ENCODE data around the gene B3GNT5. TPM values are rescaled to one million over a fixed set of nuclear protein-coding genes. Genes with fewer than 3 reads are reported as not detected.

The B3GNT5 gene
- total RNA-seq, 1 donor from 2014 or later = 3.2 TPM

DNA sequence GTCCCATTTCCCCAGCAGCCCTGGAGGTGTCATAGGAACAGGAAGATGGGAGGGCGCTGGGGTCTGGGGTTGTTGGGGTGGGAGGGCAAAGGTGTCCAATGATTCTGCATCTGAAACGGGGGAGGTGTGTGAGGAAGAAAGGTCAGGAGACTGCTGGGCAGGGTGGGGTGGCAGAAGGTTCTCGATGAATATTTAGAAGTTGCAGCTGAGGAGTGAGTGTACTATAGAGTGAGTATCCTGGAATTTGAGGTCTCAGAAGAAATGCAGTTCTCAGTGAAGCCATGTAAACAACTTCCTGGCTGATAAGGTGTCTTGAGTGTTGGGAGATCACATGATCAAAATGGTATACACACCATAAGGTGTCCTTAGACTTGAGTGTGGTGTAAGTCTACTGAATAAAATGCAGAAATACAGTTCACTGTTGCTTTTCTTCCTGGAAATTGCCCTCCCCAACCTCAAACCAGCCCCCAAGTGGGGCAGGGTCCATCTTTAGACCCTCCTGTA lies 9.9 kb downstream of the B3GNT5 start:
- no peak for DNase-seq (ENCODE audit: low spot score)
- intact Hi-C loops (cut with DNase I) = no loop called here

- intact Hi-C loops (cut with DNase I) = no loop called here
- no peak for DNase-seq (ENCODE audit: low spot score)
These were observed 11.2 kb downstream of the B3GNT5 start for GRCh38 chr3:183264268-183264667.

DNA sequence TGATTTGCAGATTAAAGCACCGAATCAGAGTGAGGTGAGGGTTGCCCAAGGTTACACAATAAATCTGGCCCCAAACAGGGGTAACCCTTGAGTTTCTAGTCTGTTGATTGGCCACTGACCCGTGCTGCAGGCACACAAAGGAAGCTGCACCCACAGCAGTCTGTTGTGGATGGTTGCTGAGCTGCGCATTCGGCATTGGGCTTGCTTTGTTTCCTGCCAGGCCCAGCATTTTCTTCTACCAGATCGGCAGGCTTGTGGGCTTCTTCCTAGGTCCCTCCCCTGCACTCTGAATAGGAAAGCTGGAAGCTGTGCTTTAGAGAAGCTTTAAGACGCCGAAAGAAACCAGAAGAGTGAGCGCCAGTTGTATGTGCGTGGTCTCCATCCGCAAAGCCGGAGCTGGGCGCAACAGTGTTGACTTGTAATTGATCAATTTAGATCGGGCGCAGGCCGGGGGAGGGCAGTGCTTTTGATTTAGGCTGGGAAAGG lies 12.1 kb downstream of the B3GNT5 start:
- DNase-seq (ENCODE audit: low spot score) = no peak
- intact Hi-C loops (cut with DNase I) = no loop called here

GRCh38 chr3:183265834-183266417 lies 12.9 kb downstream of the B3GNT5 start:
- no peak for DNase-seq (ENCODE audit: low spot score)

GRCh38 chr3:183266454-183266853 lies 13.4 kb downstream of the B3GNT5 start:
- no peak for DNase-seq (ENCODE audit: low spot score)

More at GRCh38 chr3:183265834-183266417, 12.9 kb downstream of the B3GNT5 start:
- intact Hi-C loops (cut with DNase I) = no loop called here

DNA sequence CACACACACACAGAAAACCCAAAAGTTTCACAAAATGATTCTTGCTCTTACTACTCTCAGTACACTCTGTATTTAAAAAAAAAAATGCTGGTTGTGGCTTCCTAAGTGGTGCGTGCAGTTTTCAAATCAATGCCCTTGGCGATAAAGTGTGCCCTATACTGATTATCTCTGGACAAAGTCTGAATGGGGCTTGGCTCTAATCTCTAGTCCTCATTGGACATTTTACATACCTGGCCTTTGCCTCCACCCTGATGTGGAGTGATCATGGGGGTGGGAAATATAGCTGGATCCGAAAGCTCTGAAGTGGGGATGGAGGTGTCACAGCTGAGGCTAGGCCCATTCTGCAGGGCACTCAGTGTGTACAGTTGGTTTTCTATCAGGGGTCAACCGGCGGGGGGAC lies 14.1 kb downstream of the B3GNT5 start:
- no peak for DNase-seq (ENCODE audit: low spot score)
- intact Hi-C loops (cut with DNase I) = no loop called here

More at GRCh38 chr3:183266454-183266853, 13.4 kb downstream of the B3GNT5 start:
- intact Hi-C loops (cut with DNase I) = no loop called here

DNA sequence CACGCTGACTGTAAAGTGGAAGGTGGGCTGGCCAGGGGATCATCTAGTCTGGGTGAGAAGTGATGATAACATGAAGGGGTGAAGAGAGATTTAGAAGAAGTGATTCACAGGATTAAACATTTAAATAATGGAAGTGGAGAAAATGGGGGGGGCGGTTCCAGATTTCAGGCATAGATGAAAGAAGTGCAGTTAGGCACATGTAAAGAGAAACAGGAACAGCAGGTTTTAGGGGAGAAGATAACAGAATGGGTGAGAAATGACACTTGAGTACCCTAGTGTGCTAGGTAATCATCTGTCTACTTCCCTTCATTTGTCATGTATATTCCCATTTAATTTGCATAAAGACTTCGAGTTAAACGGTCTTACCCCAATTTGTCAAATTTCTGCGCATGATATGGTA lies 15.3 kb downstream of the B3GNT5 start:
- no peak for DNase-seq (ENCODE audit: low spot score)
- intact Hi-C loops (cut with DNase I) = no loop called here

- intact Hi-C loops (cut with DNase I) = no loop called here
- no peak for DNase-seq (ENCODE audit: low spot score)
These were observed 16.3 kb downstream of the B3GNT5 start for GRCh38 chr3:183269345-183269744.

DNA sequence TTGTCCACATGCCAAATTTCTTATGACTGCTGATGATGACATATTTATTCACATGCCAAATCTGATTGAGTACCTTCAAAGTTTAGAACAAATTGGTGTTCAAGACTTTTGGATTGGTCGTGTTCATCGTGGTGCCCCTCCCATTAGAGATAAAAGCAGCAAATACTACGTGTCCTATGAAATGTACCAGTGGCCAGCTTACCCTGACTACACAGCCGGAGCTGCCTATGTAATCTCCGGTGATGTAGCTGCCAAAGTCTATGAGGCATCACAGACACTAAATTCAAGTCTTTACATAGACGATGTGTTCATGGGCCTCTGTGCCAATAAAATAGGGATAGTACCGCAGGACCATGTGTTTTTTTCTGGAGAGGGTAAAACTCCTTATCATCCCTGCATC lies 17.3 kb downstream of the B3GNT5 start:
- no peak for DNase-seq (ENCODE audit: low spot score)
- intact Hi-C loops (cut with DNase I) = no loop called here

GRCh38 chr3:183272142-183272541 lies 19.1 kb downstream of the B3GNT5 start:
- DNase-seq (ENCODE audit: low spot score) = no peak
- intact Hi-C loops (cut with DNase I) = no loop called here

DNA sequence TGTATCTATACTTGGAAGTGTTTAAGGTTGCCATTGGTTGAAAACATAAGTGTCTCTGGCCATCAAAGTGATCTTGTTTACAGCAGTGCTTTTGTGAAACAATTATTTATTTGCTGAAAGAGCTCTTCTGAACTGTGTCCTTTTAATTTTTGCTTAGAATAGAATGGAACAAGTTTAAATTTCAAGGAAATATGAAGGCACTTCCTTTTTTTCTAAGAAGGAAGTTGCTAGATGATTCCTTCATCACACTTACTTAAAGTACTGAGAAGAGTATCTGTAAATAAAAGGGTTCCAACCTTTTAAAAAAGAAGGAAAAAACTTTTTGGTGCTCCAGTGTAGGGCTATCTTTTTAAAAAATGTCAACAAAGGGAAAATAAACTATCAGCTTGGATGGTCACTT lies 19.7 kb downstream of the B3GNT5 start:
- intact Hi-C loops (cut with DNase I) = no loop called here
- no peak for DNase-seq (ENCODE audit: low spot score)

- intact Hi-C loops (cut with DNase I) = no loop called here
- DNase-seq (ENCODE audit: low spot score) = no peak
These were observed 21.6 kb downstream of the B3GNT5 start for GRCh38 chr3:183274609-183275008.

DNA sequence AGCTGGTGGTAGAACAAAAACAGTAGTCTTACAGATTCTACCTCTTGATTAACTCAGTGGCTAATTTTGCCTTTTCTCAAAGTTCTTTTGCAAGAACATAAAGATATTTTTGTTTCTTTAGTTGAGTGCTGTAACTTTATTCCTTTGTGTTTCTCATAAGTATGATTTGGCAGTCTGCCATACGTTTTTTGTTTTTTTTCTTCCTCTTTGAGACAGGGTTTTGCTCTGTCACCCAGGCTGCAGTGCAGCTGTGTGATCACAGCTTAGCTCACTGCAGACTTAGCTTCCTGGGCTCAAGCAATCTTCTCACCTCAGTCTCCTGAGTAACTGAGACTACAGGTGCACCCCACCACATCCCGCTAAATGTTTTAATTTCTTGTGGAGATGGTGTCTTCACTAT lies 22.4 kb downstream of the B3GNT5 start:
- intact Hi-C loops (cut with DNase I) = no loop called here
- DNase-seq (ENCODE audit: low spot score) = no peak

DNA sequence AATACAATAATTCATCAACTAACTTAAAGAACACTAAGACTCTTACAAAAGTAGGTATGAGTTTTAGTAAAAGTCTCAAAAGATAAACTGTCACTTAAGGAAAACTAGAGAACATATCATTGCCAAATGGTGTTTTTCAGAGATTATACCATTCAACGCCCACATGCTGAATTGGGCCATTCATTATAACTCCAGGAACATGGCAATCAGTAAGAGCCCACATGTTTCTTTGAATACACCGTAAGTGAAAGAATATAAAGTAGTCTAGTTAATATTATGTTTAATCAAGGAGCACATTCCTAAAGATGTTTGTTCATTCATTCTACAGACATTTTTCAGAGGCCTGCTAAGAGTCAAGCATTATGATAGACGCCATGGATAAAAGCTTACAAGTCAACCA lies 22.9 kb downstream of the B3GNT5 start:
- intact Hi-C loops (cut with DNase I) = no loop called here
- no peak for DNase-seq (ENCODE audit: low spot score)

DNA sequence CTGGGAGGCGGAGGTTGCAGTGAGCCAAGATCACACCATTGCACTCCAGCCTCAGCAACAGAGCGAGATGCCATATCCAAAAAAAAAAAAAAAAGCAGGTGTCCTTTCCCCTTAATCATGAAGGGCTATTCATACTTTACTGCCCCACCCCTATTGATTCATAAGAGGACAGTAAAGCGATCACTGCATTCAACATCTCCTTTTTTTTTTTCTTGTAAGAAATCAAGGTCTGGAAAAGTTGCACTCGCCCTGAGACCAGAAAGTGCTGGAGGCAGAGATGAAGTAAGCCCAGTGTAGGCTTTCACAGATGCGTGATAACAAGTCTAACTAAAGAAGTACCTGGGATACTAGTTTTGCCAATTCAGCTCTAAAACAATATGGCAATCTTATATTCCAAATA lies 24.2 kb downstream of the B3GNT5 start:
- DNase-seq (ENCODE audit: low spot score) = no peak
- intact Hi-C loops (cut with DNase I) = no loop called here

DNA sequence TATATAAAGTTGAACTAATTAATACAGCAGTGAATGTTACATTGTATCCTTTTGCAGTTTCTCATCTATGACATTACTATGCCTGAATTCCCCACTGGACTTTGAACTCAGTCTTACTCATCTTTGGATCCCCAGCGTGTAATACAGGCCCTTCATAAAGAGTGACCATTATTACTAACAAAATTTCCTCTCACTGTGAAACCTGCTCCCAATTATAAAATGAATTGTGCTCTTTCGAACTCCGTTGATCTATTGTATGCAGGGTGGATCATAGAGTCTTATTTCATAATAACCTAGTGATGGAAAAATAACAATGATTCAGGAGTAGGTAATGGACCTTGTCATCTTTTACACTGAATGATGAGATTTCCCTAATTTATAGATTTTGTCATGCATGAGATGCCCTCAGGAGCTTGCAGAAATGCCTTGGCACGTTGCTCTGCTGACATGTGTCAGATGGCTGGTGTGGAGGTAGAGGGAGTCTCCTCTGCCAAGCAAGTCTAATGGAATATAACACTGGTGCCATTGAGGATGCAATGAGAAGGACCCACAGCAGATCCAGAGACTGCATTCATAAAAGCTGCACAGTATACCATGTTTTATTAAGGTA lies 25.5 kb downstream of the B3GNT5 start:
- intact Hi-C loops (cut with DNase I) = no loop called here
- no peak for DNase-seq (ENCODE audit: low spot score)

DNA sequence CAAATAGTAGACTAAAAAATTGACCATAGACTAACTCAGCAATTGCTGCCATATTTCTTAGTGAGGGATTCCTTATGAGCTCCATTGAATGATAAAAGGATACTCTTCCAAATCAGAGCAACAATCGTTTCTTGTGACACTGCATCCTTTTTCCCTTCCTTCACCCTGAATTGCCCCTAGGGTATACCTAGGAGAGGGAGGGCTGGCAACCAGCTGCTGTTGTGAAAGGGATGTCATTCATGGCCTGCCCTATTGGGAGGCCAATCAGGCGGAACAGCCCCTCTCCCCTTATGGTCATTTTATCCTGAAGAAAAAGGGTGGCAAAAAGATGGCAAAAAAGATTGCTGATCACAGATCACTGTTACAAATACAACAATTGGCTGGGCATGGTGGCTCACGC lies 26.3 kb downstream of the B3GNT5 start:
- DNase-seq (ENCODE audit: low spot score) = no peak
- intact Hi-C loops (cut with DNase I) = no loop called here

- intact Hi-C loops (cut with DNase I) = no loop called here
- DNase-seq (ENCODE audit: low spot score) = no peak
These were observed 28.2 kb downstream of the B3GNT5 start for GRCh38 chr3:183281126-183281797.

DNA sequence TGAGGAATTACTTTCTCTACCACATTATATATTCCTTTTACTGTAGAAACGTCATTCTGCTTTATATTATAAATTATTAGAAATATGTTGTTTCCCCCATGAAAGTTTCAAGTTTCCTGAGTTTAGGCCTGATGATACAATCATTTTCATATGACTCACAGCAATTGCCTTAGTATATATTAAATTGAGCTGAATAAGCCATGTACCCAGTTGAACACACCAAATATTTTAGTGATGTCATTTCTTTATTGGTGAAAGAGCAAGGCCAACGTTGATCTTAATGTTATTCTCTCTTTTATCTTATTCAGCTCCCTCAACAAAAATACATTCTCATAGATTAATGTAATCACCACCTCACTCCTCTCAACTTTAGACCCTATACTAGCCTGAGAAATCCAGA lies 30.8 kb downstream of the B3GNT5 start:
- no peak for DNase-seq (ENCODE audit: low spot score)
- intact Hi-C loops (cut with DNase I) = no loop called here

DNA sequence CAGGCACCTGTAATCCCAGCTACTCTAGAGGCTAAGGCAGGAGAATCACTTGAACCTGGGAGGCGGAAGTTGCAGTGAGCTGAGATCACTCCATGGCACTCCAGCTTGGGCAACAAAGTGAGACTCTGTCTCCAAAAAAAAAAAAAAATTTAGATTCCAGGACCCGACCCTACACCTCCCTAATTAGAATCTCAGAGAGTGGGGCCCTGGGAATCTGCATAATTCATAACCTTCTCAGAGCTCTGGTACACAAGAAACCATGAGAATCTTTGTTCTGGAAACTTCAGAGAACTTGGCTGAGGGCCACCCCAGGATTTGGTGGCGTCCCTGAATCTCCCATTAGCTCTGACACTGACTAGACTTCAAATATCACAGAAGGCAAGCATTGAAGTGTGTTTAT lies 31.5 kb downstream of the B3GNT5 start:
- DNase-seq (ENCODE audit: low spot score) = no peak
- intact Hi-C loops (cut with DNase I) = no loop called here

- intact Hi-C loops (cut with DNase I) = no loop called here
- no peak for DNase-seq (ENCODE audit: low spot score)
These were observed 32.3 kb downstream of the B3GNT5 start for GRCh38 chr3:183285318-183285717.

Data from cardiac septum (tissue), 1 donor.